Astrocyte of the spinal cord (primary cell): ENCODE results near the gene RAB4A.
A peak's percentile ranks its signal among the peaks of the same experiment; 100 is the strongest.
"Not testable (repeated sequence)": the region's sequence is repeated elsewhere in the genome, so short reads cannot be mapped to it uniquely, and the experiment has no call there.

ENCODE experiments used
- DNase-seq: peaks from one replicate; pipeline ENCODE4 v3.0.0; 2011; ENCODE audit warnings: low read depth, low spot score
- H3K4me3 ChIP-seq: 2 replicates; pipeline ENCODE4 v1.5.1; 2011; ENCODE audit warnings: low read depth, mild to moderate bottlenecking, low read length, moderate library complexity
- in situ Hi-C: cut with HindIII; loops from 2 replicates; pipeline ENCODE4 v1.10.0; 2017; ENCODE audit warnings: low sequenced_read_pairs
- TF ChIP-seq, protein P1 (sequence below): IDR thresholded peaks from 2 replicates; pipeline ENCODE4 v1.5.1; 2012; ENCODE audit warnings: low read depth, mild to moderate bottlenecking, low read length, inconsistent platforms

Gene RAB4A

DNA sequence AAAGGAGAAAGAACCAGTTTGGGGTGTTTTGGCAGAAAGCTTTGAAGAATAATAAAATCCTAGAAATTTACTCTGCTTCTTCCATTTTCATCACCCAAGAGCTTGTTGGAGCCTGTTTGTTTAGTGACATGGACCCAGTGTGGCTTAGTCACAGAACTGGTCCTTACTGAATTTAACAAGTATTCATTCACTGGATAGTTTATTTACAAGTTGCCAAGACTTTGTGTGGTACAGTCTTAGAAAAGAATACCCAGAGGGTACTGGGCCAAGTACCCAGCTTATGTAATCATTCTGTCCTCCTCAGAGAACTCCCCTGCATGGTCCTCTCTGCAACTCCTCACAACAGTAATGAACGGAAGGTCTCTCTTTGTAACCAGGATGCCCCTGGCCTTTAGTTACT is 16.4 kb downstream of the RAB4A start:
- in situ Hi-C loops, result loop anchor here (25.0 kb wide), 1 partner anchor 200 kb away; no protein-coding TSS in a partner anchor
- DNase-seq, result no peak

DNA sequence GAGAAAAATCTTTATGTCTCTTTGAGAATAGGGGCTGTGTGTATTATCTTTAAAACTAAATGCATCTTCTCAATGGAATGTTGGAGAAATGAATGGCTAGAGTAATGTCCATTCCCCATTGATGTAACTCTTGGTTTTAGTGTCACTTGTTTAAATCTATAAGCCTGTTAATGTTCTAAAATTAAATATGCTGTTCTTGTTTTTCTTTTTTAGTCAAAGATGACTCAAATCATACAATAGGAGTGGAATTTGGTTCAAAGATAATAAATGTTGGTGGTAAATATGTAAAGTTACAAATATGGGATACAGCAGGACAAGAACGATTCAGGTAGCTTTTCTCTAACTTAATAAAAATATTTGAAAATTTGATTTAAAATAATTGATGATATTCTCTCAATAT is 17.6 kb downstream of the RAB4A start:
- in situ Hi-C loops, result loop anchor here (25.0 kb wide), 1 partner anchor 199 kb away; no protein-coding TSS in a partner anchor
- TF ChIP-seq, protein P1, sequence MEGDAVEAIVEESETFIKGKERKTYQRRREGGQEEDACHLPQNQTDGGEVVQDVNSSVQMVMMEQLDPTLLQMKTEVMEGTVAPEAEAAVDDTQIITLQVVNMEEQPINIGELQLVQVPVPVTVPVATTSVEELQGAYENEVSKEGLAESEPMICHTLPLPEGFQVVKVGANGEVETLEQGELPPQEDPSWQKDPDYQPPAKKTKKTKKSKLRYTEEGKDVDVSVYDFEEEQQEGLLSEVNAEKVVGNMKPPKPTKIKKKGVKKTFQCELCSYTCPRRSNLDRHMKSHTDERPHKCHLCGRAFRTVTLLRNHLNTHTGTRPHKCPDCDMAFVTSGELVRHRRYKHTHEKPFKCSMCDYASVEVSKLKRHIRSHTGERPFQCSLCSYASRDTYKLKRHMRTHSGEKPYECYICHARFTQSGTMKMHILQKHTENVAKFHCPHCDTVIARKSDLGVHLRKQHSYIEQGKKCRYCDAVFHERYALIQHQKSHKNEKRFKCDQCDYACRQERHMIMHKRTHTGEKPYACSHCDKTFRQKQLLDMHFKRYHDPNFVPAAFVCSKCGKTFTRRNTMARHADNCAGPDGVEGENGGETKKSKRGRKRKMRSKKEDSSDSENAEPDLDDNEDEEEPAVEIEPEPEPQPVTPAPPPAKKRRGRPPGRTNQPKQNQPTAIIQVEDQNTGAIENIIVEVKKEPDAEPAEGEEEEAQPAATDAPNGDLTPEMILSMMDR, result no peak
- H3K4me3 ChIP-seq, result no peak overlapping the region
- DNase-seq, result no peak

More for the DNA sequence above, 16.4 kb downstream of the RAB4A start:
- no peak overlapping the region for H3K4me3 ChIP-seq
- TF ChIP-seq, protein P1, result no peak

DNA sequence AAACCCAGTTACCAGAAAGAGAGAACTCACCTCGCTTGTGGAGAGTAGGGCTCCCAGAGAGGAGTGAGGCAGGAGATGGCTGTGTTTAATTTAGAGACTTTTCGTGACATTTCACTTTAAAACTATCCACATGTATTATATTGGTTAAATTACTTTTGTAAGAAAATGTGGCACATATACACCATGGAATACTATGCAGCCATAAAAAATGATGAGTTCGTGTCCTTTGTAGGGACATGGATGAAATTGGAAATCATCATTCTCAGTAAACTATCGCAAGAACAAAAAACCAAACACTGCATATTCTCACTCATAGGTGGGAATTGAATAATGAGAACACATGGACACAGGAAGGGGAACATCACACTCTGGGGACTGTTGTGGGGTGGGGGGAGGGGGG is 20.8 kb downstream of the RAB4A start:
- H3K4me3 ChIP-seq, DNase-seq: not testable (repeated sequence)
- in situ Hi-C loops, result loop anchor here (25.0 kb wide), 1 partner anchor 196 kb away; no protein-coding TSS in a partner anchor

DNA sequence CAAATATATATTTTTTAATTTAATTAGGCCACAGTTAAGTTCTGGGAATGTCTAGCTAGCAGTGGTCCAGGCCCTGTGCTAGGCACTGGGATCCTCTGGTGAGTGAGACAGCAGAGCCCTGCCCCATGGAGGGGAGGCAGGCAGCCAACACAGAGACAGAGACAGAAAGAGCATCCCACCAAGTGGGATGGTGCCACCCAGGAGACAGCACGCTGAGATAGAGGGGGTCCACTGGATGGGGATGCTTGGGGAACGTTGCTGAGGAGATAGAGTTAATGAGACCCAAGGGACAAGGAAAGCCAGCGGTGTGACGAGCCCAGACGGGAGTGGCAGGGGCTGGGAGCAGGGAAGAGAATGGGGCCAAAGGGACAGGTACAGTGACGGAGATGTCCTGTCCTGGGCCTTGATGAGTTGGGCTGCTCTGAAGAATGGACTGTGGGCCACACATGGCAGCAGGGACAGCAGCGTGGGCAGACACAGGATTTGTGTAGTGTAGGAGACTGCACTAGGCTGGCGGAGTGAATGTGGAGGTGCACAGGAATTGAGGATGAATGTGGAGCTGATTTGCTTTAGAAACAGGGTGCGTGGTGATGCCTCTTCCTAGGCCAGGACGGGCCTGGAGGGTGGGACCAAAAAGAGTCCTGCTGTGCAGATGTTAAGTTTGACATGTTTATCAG is 22.8 kb downstream of the RAB4A start:
- in situ Hi-C loops, result loop anchor here (25.0 kb wide), 1 partner anchor 194 kb away; no protein-coding TSS in a partner anchor
- TF ChIP-seq, protein P1, result no peak
- DNase-seq, result no peak
- H3K4me3 ChIP-seq, result no peak overlapping the region

DNA sequence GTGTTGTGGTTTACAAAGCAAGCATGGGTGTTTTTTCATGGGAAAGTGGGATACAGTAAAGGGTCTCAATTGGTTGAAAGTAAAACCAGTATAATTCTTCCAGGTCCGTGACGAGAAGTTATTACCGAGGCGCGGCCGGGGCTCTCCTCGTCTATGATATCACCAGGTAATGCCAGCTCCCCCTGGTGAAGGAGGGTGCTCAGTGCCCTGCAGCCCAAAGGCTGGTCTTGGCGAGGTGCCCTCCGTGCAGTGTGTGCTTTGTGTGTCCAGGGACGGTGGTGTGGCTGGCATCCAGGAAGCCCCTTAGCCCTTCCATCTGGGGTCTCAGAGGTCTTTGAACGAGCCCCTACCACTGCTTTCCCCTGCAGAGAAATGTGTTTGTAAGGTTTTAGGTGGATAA is 24.8 kb downstream of the RAB4A start:
- H3K4me3 ChIP-seq, result no peak overlapping the region
- in situ Hi-C loops, result loop anchor here (25.0 kb wide), 1 partner anchor 192 kb away; no protein-coding TSS in a partner anchor
- DNase-seq, result no peak
- TF ChIP-seq, protein P1, result no peak

DNA sequence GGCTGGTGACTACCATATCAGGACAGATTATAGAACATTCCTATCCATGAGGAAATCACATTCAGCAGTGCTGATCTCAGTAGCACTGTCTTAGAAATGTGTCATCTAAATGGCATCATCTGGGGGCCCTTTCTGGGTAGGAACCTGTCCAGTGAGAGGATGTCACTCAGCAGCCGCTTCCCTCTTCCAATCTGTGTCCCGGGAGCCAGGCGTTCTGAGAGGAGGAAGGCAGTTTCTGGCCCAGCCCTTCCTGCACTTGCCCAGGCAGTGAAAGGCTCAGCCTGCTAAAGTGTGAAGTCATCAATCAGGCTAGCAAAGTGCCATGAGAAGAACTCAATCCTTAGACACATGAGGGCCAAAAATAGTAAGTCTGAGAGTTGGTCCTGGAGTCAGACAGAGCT is 25.6 kb downstream of the RAB4A start:
- DNase-seq, result peak; percentile 41
- TF ChIP-seq, protein P1, result no peak
- no peak overlapping the region for H3K4me3 ChIP-seq
- in situ Hi-C loops, result loop anchor here (25.0 kb wide), 1 partner anchor 191 kb away; no protein-coding TSS in a partner anchor

DNA sequence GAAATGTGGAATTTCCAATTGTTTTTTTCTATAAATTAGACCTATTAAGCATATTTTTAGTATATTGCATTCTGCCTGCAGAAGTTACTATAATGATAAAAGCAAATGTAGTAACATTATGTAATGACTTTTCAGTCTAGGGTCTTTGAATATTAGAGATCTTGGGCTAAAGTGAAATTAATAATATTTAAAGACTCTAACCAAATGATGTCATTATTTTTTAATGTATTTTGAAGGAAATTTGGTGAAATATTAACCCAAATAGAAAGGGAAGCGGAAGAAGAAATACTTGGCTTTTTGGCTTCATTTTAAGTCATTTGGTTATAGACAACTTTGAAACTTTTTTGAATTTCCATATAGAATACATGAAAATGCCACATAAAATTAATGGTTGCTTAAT is 26.8 kb downstream of the RAB4A start:
- TF ChIP-seq, protein P1, result no peak
- in situ Hi-C loops, result loop anchor here (25.0 kb wide), 1 partner anchor 190 kb away; no protein-coding TSS in a partner anchor
- no peak for DNase-seq
- no peak overlapping the region for H3K4me3 ChIP-seq
